K562 (cell line): Measurements from ENCODE around the gene MYO1B. TPM values are rescaled to one million over a fixed set of nuclear protein-coding genes. Genes with fewer than 3 reads are reported as not detected.

Source experiments
- ATAC-seq: fragments of 200-7000 bp; cut with Tn5 transposase; 3 replicates; pipeline ENCODE4 v1.9.1; 2020; ENCODE audit warnings: moderate library complexity
- BruUV-seq: library from RNA; stranded (reverse); fragments of 400-500 nt; replicated peaks from 2 replicates; lab custom pipeline; 2021; lab: Mats Ljungman, UMichigan
- CTCF ChIA-PET: fragments of 300-600 bp; formaldehyde crosslinking; extraction: SDS; loops from one replicate; lab custom pipeline; 2021; ENCODE audit warnings: low intra/inter-chr PET ratio; lab: Yijun Ruan, JAX
- POLR2A ChIA-PET: fragments of 300-600, 350-650 bp; sonication (Branson Sonifier 250); formaldehyde crosslinking; extraction: SDS; loops from one replicate; lab custom pipeline; 2021; ENCODE audit warnings: antibody characterized with exemption, inconsistent platforms; lab: Yijun Ruan, JAX
- DNase-seq, 4 experiments: peaks; one replicate each; pipeline versions ENCODE4 v3.0.0 to v3.0.0-alpha.2; 2011 to 2018; ENCODE audit warnings: low spot score in 3 of 4, mixed read lengths in 3 of 4; ENCODE audit errors: extremely low read depth in 1 of 4
- FAIRE-seq: peaks from 2 replicates; lab custom pipeline; 2011; peaks lifted over from hg19 to GRCh38; lab: Jason Lieb, UNC
- H2AFZ ChIP-seq: 2 replicates; pipeline ENCODE4 v1.6.0; 2011; ENCODE audit warnings: low read depth, low read length, control low read depth, inconsistent platforms
- H3K27ac ChIP-seq: fragments of 200-600 bp; 3 replicates; pipeline ENCODE4 v1.8.0; 2011; ENCODE audit warnings: low read depth, mild to moderate bottlenecking, control low read depth, inconsistent platforms, low read length, moderate library complexity, mixed read lengths; ENCODE audit errors: extremely low read depth
- H3K27me3 ChIP-seq, 2 experiments: fragments of 300-600 bp in 1 of 2; 2 replicates in 1 of 2; 3 replicates in 1 of 2; pipeline versions ENCODE4 v1.6.0 to v1.8.0; 2011; ENCODE audit warnings: inconsistent platforms in 2 of 2, low read length in 2 of 2, mild to moderate bottlenecking in 1 of 2, mixed read lengths in 1 of 2, moderate library complexity in 1 of 2; ENCODE audit not compliant: control insufficient read depth in 2 of 2, insufficient read depth in 2 of 2
- H3K36me3 ChIP-seq: fragments of 300-600 bp; 3 replicates; pipeline ENCODE4 v1.8.0; 2011; ENCODE audit warnings: mild to moderate bottlenecking, low read length, inconsistent platforms; ENCODE audit not compliant: control insufficient read depth, insufficient read depth
- H3K4me1 ChIP-seq, 2 experiments: fragments of 200-600 bp in 1 of 2; replicated peaks in 1 of 2; 2 replicates in 1 of 2; 3 replicates in 1 of 2; pipeline versions ENCODE4 v1.5.1 to v1.8.0; 2011; ENCODE audit warnings: inconsistent platforms in 2 of 2, low read length in 2 of 2, mild to moderate bottlenecking in 1 of 2, mixed read lengths in 1 of 2, moderate library complexity in 1 of 2; ENCODE audit not compliant: control insufficient read depth in 2 of 2, insufficient read depth in 2 of 2
- H3K4me2 ChIP-seq: 2 replicates; pipeline ENCODE4 v1.6.1; 2011; ENCODE audit warnings: low read length, control low read depth, inconsistent platforms, mixed read lengths; ENCODE audit not compliant: insufficient read depth
- H3K4me3 ChIP-seq: fragments of 200-600 bp; sonication (generic), shearing (Covaris generic); 2 replicates; pipeline ENCODE4 v1.5.1; 2016; ENCODE audit warnings: control low read depth, inconsistent platforms
- H3K79me2 ChIP-seq: fragments of 200-600 bp; 3 replicates; pipeline ENCODE4 v1.8.0; 2011; ENCODE audit warnings: low read length, inconsistent platforms; ENCODE audit not compliant: control insufficient read depth, insufficient read depth
- H3K9ac ChIP-seq, 2 experiments: 2 replicates each; pipeline versions ENCODE4 v1.6.0 to v1.6.1; 2011; ENCODE audit warnings: low read depth in 2 of 2, low read length in 2 of 2, control low read depth in 1 of 2, inconsistent platforms in 1 of 2, mild to moderate bottlenecking in 1 of 2, mixed read lengths in 1 of 2; ENCODE audit not compliant: insufficient read depth in 1 of 2
- H3K9me1 ChIP-seq: one replicate; pipeline ENCODE4 v1.6.0; 2011; ENCODE audit warnings: inconsistent platforms, mild to moderate bottlenecking, low read length, moderate library complexity; ENCODE audit not compliant: control insufficient read depth, insufficient read depth
- H3K9me3 ChIP-seq: replicated peaks from 2 replicates; pipeline ENCODE4 v1.5.1; 2011; ENCODE audit warnings: low read depth, low read length, inconsistent platforms; ENCODE audit not compliant: control insufficient read depth, insufficient read depth
- H4K20me1 ChIP-seq: replicated peaks from 2 replicates; pipeline ENCODE4 v1.6.1; 2011; ENCODE audit warnings: low read length, inconsistent platforms, mixed read lengths; ENCODE audit not compliant: control insufficient read depth, insufficient read depth
- ETV6 ChIP-seq, 3 experiments: fragments of 150-350 bp in 1 of 3; sonication (generic) in 1 of 3; formaldehyde crosslinking in 1 of 3; IDR thresholded peaks; 2 replicates each; pipeline versions ENCODE4 v1.6.1 to v1.8.0; 2014 to 2022; ENCODE audit warnings: borderline replicate concordance in 2 of 3, low read depth in 2 of 3, antibody characterized with exemption in 1 of 3, low read length in 1 of 3, mild to moderate bottlenecking in 1 of 3, missing genetic modification reagents in 1 of 3
- FOXA1 ChIP-seq: fragments of 450-650 bp; IDR thresholded peaks from 2 replicates; pipeline ENCODE4 v1.6.1; 2016; ENCODE audit warnings: mild to moderate bottlenecking, borderline replicate concordance
- FOXJ3 ChIP-seq: sonication (generic); formaldehyde crosslinking; IDR thresholded peaks from 2 replicates; pipeline ENCODE4 v1.4.0; 2020; ENCODE audit warnings: mild to moderate bottlenecking, missing genetic modification reagents
- GABPA ChIP-seq: fragments of 200-800 bp; sonication (Bioruptor generic); conservative IDR thresholded peaks from 2 replicates; pipeline ENCODE4 v1.6.1; 2016; ENCODE audit warnings: low read depth, missing genetic modification characterization, missing compliant biosample characterization
- GATAD2A ChIP-seq: fragments of 450-650 bp; IDR thresholded peaks from 2 replicates; pipeline ENCODE4 v1.6.1; 2017
- MAFF ChIP-seq: IDR thresholded peaks from 2 replicates; pipeline ENCODE4 v1.6.1; 2012; ENCODE audit warnings: low read length, improper control_type of control experiment
- MCM7 ChIP-seq, 2 experiments: fragments of 450-650 bp; IDR thresholded peaks; 2 replicates each; pipeline ENCODE4 v1.6.1; 2016 to 2018
- MTA1 ChIP-seq: fragments of 450-650 bp; IDR thresholded peaks from 2 replicates; pipeline ENCODE4 v1.6.1; 2017; ENCODE audit warnings: borderline replicate concordance
- RB1 ChIP-seq: fragments of 450-650 bp; IDR thresholded peaks from 2 replicates; pipeline ENCODE4 v1.6.1; 2017; ENCODE audit warnings: low read depth, mild to moderate bottlenecking
- RBM22 ChIP-seq: fragments of 200-400 bp; formaldehyde crosslinking; IDR thresholded peaks from 2 replicates; pipeline ENCODE4 v1.6.1; 2018; ENCODE audit warnings: low read length, low read depth; ENCODE audit not compliant: poor library complexity, severe bottlenecking
- SMAD1 ChIP-seq: fragments of 150-350 bp; IDR thresholded peaks from 2 replicates; pipeline ENCODE4 v1.6.1; 2014; ENCODE audit warnings: low read length, low read depth; ENCODE audit not compliant: partially characterized antibody
- SMARCB1 ChIP-seq: IDR thresholded peaks from 2 replicates; pipeline ENCODE4 v1.6.1; 2011; ENCODE audit warnings: improper control_type of control experiment, low read depth; ENCODE audit not compliant: insufficient read length
- SNIP1 ChIP-seq: fragments of 450-650 bp; IDR thresholded peaks from 2 replicates; pipeline ENCODE4 v1.7.1; 2017; ENCODE audit warnings: low read depth, mild to moderate bottlenecking
- TAF1 ChIP-seq: IDR thresholded peaks from 2 replicates; pipeline ENCODE4 v1.6.1; 2011; ENCODE audit warnings: mild to moderate bottlenecking, low read length, moderate library complexity; ENCODE audit not compliant: insufficient read depth, control insufficient read depth, severe bottlenecking; ENCODE audit errors: extremely low read depth
- TEAD1 ChIP-seq, 2 experiments: fragments of 450-650 bp in 1 of 2; sonication (generic) in 1 of 2; formaldehyde crosslinking; IDR thresholded peaks; 2 replicates each; pipeline versions ENCODE4 v1.4.0 to v1.8.0; 2020 to 2022; ENCODE audit warnings: mild to moderate bottlenecking in 2 of 2, missing genetic modification reagents in 1 of 2
- YBX1 ChIP-seq: fragments of 450-650 bp; IDR thresholded peaks from 2 replicates; pipeline ENCODE4 v1.7.1; 2016; ENCODE audit warnings: mild to moderate bottlenecking
- ZNF140 ChIP-seq: fragments of 250-450 bp; sonication (Bioruptor Pico); IDR thresholded peaks from 2 replicates; pipeline ENCODE4 v1.8.0; 2021; ENCODE audit warnings: moderate library complexity, mild to moderate bottlenecking, inconsistent platforms
- ZNF274 ChIP-seq: IDR thresholded peaks from 2 replicates; pipeline ENCODE4 v1.6.1; 2011; ENCODE audit warnings: low read depth, mild to moderate bottlenecking, low read length, moderate library complexity, borderline replicate concordance
- WGBS: fragments of 100-300 bp; shearing (Covaris generic); methylation state at CpG from one replicate; pipeline ENCODE4 v1.1.6; 2016; ENCODE audit warnings: low coverage, mixed read lengths; ENCODE audit not compliant: insufficient coverage; ENCODE audit errors: missing lambda C conversion rate; 5-methylcytosine and 5-hydroxymethylcytosine counted together
- in situ Hi-C: fragments of 300-500 bp; cut with MboI; formaldehyde crosslinking; loops from 4 replicates; pipeline ENCODE4 v1.15.0; 2018; ENCODE audit warnings: inconsistent platforms, mixed read lengths
- intact Hi-C: fragments of 100-400 bp; cut with micrococcal nuclease; formaldehyde crosslinking; loops from 2 replicates; pipeline ENCODE4 v1.14.2; 2022
- polyA plus RNA-seq, 8 experiments: library from polyadenylated mRNA; depleted of rRNA in 4 of 8; stranded (reverse) in 5 of 8; unstranded in 3 of 8; fragments of >200 nt; fragmentation: Nextera tagmentation in 2 of 8; fragmentation: Illumina TruSeq in 1 of 8; extraction: Ambion mirVana in 2 of 8; extraction: Trizol in 1 of 8; gene quantifications; 2 replicates each; pipeline versions ENCODE4 v1.2.1 to v1.2.3, GENCODE V29; 2011 to 2014; ENCODE audit warnings: inconsistent platforms in 1 of 8, missing spikeins in 1 of 8
- total RNA-seq, 7 experiments: library from RNA; depleted of rRNA in 6 of 7; stranded (reverse); fragments of >200 nt in 6 of 7; fragmentation: Illumina TruSeq in 2 of 7; extraction: Trizol in 2 of 7; gene quantifications; 2 replicates each; pipeline versions ENCODE4 v1.2.1 to v1.2.3, GENCODE V29; 2011 to 2021; ENCODE audit warnings: low replicate concordance in 1 of 7
- TF ChIP-seq, protein P1 (sequence below): fragments of 450-650 bp; IDR thresholded peaks from 2 replicates; pipeline ENCODE4 v1.6.1; 2017; ENCODE audit warnings: antibody characterized with exemption
- TF ChIP-seq, protein P2 (sequence below): sonication (generic); formaldehyde crosslinking; IDR thresholded peaks from 2 replicates; pipeline ENCODE4 v1.8.0; 2022; ENCODE audit warnings: missing genetic modification reagents, mild to moderate bottlenecking, borderline replicate concordance

MYO1B gene
- total and polyA plus RNA-seq, 9 of the 15 experiments (the other 6 are each of a cell fraction or from before 2014, with no cell fraction given) = 0.04 to 0.33 (median 0.20) TPM; not detected in 5

DNA sequence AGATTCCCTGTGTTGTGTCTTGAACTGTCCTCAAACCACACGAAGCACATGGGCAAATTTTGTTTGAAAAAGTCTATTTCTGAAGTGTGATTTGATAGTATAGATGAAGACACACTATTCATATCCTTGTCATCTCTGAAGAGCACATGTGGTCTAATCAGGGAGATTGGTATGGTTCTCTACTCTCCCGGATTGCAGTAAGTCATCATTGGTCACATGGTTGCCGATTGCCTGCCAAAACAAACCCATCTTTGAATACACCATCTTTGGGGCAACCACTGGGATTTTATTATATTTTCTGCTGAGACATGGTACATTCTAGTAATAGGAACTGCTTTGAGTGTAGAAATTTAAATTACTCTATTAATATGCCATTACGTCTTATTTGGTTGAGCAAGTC lies 186.9 kb downstream of the MYO1B start:
- DNase-seq = no peak
- H3K4me3 ChIP-seq = no peak overlapping the region
- 1% methylated on average over 4 of the region's 4 CpGs for WGBS

More for the DNA sequence above, 186.9 kb downstream of the MYO1B start:
- Histone ChIP-seq H3K9me3 (no peaks in the 10 kb centered on the region), H4K20me1 (no peaks in the 10 kb centered on the region), H3K9ac (no peak overlapping the region), H3K79me2 (no peaks in the 10 kb centered on the region), H3K4me1 (no peaks in the 10 kb centered on the region), H3K27ac (no peak overlapping the region), H3K4me2 (no peak overlapping the region), H3K27me3 (no peaks in the 10 kb centered on the region), H2AFZ (no peak overlapping the region), H3K9me1 (no peaks in the 10 kb centered on the region), H3K36me3 (no peaks in the 10 kb centered on the region)
- in situ Hi-C loops (no loop called here), intact Hi-C loops (no loop called here)
- ChIA-PET POLR2A (no interaction called here), CTCF (no interaction called here)
- BruUV-seq = no TSS peak
- FAIRE-seq = no peak
- TF ChIP-seq TEAD1 (CRISPR knock-in tag; IDR thresholded peaks at IDR 0.05) = no peak
- TF ChIP-seq ETV6 (IDR thresholded peaks at IDR 0.05; ENCODE audit: borderline replicate concordance in 1 of 2, low read depth in 2 of 2, low read length in 1 of 2) = no peak
- TF ChIP-seq ETV6 (CRISPR knock-in tag; IDR thresholded peaks at IDR 0.05; ENCODE audit: borderline replicate concordance) = no peak
- TF ChIP-seq, protein P1, sequence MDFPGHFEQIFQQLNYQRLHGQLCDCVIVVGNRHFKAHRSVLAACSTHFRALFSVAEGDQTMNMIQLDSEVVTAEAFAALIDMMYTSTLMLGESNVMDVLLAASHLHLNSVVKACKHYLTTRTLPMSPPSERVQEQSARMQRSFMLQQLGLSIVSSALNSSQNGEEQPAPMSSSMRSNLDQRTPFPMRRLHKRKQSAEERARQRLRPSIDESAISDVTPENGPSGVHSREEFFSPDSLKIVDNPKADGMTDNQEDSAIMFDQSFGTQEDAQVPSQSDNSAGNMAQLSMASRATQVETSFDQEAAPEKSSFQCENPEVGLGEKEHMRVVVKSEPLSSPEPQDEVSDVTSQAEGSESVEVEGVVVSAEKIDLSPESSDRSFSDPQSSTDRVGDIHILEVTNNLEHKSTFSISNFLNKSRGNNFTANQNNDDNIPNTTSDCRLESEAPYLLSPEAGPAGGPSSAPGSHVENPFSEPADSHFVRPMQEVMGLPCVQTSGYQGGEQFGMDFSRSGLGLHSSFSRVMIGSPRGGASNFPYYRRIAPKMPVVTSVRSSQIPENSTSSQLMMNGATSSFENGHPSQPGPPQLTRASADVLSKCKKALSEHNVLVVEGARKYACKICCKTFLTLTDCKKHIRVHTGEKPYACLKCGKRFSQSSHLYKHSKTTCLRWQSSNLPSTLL = no peak
- TF ChIP-seq GATAD2A = no peak
- no peak for TF ChIP-seq YBX1
- no peak for TF ChIP-seq MCM7 (IDR thresholded peaks at IDR 0.05)
- TF ChIP-seq, protein P2, sequence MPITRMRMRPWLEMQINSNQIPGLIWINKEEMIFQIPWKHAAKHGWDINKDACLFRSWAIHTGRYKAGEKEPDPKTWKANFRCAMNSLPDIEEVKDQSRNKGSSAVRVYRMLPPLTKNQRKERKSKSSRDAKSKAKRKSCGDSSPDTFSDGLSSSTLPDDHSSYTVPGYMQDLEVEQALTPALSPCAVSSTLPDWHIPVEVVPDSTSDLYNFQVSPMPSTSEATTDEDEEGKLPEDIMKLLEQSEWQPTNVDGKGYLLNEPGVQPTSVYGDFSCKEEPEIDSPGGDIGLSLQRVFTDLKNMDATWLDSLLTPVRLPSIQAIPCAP = no peak
- no peak for TF ChIP-seq SMARCB1
- TF ChIP-seq RBM22 = no peak
- no peak for TF ChIP-seq SNIP1
- no peak for TF ChIP-seq ZNF140 (CRISPR knock-in tag)
- TF ChIP-seq MTA1 = no peak
- TF ChIP-seq FOXJ3 (CRISPR knock-in tag) = no peak
- TF ChIP-seq ZNF274 = no peak
- TF ChIP-seq GABPA (tag) = no peak
- no peak for TF ChIP-seq FOXA1
- no peak for TF ChIP-seq SMAD1
- no peak for TF ChIP-seq RB1
- TF ChIP-seq MAFF = no peak
- no peak for TF ChIP-seq TAF1
- ATAC-seq = no peak
